ENCODE data around the gene HEPACAM. TPM values are rescaled to one million over a fixed set of nuclear protein-coding genes. Genes with fewer than 3 reads are reported as not detected.
A peak's percentile ranks its signal among the peaks of the same experiment; 100 is the strongest.

HEPACAM gene
- total RNA-seq, 6 experiments from 2014 or later = 0.31 TPM; not detected in 5

GRCh38 chr11:124934862-124935547 is 842 bp downstream of the HEPACAM start:
- H3K27me3 Mint-ChIP-seq (ENCODE audit: insufficient read depth) = no peaks in the 10 kb centered on the region; the same call in 1 of the 2 replicates

DNA sequence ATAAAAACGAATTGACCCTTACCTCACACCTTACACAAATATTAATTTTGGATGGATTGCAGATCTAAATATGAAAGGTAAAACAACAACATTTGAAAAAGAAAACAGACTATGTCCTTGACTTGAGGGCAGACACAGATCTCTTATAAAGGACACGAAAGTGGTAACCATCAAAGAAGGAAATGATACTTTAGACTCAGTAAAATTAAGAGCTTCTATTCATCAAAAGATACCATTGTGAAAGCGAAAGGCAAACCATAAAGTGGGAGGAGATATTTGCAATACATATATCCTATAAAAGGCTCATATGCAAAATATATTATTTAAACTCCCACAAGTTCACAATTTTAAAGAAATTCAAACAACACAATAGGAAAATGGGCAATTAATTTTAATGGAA is 5.0 kb downstream of the HEPACAM start:
- DNase-seq = no peak

More at GRCh38 chr11:124934862-124935547, 842 bp downstream of the HEPACAM start:
- H3K4me1 Mint-ChIP-seq (ENCODE audit: low read depth) = peaks cover 22% of the 10 kb centered on the region
- no peaks in the 10 kb centered on the region for H3K36me3 Mint-ChIP-seq (ENCODE audit: low read depth)
- H3K27ac Mint-ChIP-seq = no peak overlapping the region
- peak; percentile 78 for DNase-seq
- H3K9me3 Mint-ChIP-seq = no peaks in the 10 kb centered on the region
- no peak overlapping the region for H3K4me3 Mint-ChIP-seq
- peak; percentile 57 for TF ChIP-seq CTCF (IDR thresholded peaks at IDR 0.05)

DNA sequence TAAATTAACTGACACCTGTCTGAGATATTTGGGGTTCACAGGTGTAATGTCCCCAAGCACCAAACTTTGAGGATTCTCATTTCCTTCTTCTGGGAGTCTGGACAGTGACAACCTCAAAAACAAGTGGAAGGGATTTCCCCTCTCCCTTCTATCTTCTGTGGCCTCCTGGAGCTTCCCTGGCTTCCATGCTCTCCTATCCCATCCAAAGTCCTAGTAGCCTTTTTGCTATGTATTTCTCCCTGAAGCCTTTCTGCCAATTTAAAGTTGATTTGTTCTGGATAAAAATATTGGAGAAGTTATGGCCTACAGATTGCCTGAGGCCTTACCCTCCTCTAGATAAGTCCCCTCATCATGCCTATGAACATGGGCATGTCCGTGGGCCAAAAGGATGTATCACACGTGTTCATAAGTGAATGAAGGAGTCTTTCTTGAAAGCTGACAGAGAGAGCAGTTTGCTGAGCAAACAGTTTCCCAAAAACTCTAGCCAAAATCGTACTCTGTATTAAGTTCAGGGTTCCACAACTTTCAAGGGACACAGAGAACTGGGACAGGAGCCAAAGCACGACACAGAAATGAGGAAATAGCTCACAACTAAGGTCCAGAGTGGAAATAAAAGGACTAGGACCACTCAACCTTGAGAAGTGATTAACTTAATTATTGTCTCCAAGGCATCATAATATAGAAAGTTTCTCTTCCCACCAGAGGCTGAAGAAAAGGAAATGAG is 6.7 kb downstream of the HEPACAM start:
- Mint-ChIP-seq H3K4me3 (no peak overlapping the region), H3K27ac (no peak overlapping the region), H3K36me3 (ENCODE audit: low read depth) (no peaks in the 10 kb centered on the region), H3K27me3 (ENCODE audit: insufficient read depth) (no peaks in the 10 kb centered on the region; the same call in none of the 2 replicates), H3K9me3 (no peaks in the 10 kb centered on the region), H3K4me1 (ENCODE audit: low read depth) (no peaks in the 10 kb centered on the region)
- no peak for TF ChIP-seq CTCF (IDR thresholded peaks at IDR 0.05)
- no peak for DNase-seq

More for the DNA sequence above, 5.0 kb downstream of the HEPACAM start:
- H3K9me3 Mint-ChIP-seq = no peaks in the 10 kb centered on the region
- H3K27me3 Mint-ChIP-seq (ENCODE audit: insufficient read depth) = no peaks in the 10 kb centered on the region; the same call in 1 of the 2 replicates
- H3K36me3 Mint-ChIP-seq (ENCODE audit: low read depth) = no peaks in the 10 kb centered on the region
- 0 out of 2 replicates have a peak, but pooled peaks cover 2% of the 10 kb centered on the region for H3K4me1 Mint-ChIP-seq (ENCODE audit: low read depth)
- H3K27ac Mint-ChIP-seq = no peak overlapping the region
- no peak overlapping the region for H3K4me3 Mint-ChIP-seq
- no peak for TF ChIP-seq CTCF (IDR thresholded peaks at IDR 0.05)

DNA sequence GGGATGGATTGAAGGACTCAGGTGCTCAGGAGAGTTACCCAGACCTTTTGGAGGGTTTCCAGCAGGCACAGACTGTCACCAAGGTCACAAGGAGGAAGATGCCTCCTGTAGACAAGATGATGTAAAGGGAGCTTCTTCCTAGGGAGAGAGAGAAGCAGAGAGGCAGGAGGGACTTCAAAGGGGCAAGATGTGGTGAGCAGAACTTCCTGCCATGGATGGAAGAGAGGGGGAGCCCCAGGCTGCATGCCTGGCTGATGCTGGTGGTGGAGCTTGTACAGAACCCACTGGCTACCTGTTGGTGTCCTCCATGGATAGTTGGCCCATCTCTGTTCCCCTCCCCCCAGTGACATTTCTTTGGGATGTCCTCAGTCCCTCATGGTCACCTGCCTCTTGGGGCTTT is 12.6 kb downstream of the HEPACAM start:
- Mint-ChIP-seq H3K36me3 (ENCODE audit: low read depth) (no peaks in the 10 kb centered on the region), H3K27ac (no peak overlapping the region), H3K9me3 (no peaks in the 10 kb centered on the region), H3K4me3 (no peak overlapping the region), H3K4me1 (ENCODE audit: low read depth) (no peaks in the 10 kb centered on the region), H3K27me3 (ENCODE audit: insufficient read depth) (peaks cover 2% of the 10 kb centered on the region)
- no peak for DNase-seq
- no peak for TF ChIP-seq CTCF (IDR thresholded peaks at IDR 0.05)

DNA sequence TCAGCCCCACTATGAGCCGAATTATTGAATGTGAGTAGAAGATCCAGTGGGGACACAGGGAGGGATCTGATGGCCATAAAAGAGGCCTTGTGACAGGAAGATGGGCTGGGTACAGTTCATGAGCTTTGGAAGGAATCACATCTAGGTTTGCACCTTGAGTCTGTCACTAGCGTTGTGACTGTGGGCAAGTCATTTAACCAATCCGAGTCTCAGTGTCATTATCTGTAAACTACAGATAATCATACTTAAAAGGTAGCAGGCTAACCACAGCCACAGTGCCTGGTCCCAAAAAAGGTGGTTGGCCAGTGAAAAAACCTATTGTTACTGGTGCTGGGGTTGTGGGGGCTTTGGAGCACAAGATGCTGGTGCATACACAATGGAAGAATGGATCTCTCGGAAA is 13.0 kb downstream of the HEPACAM start:
- DNase-seq = no peak
- Mint-ChIP-seq H3K4me1 (ENCODE audit: low read depth) (no peaks in the 10 kb centered on the region), H3K9me3 (no peaks in the 10 kb centered on the region), H3K36me3 (ENCODE audit: low read depth) (no peaks in the 10 kb centered on the region), H3K4me3 (no peak overlapping the region), H3K27ac (no peak overlapping the region), H3K27me3 (ENCODE audit: insufficient read depth) (peaks cover 2% of the 10 kb centered on the region)
- TF ChIP-seq CTCF (IDR thresholded peaks at IDR 0.05) = no peak
